ENCODE measurements around the gene KPNB1.

DNA sequence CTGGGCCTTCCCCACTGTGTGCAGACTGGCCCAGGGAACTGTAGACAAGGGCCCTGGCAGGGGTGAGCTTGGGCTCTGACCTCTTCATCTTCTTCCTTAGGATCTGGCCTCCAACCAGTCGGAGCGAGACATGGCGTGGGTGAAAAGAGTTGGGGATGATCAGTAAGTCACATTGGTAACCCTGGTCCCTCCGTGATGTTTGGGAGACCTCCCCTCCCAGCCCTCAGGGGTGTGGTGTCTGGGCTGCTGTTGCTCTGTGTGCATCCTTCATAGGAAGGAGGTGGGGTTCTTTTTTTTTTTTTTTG is 49.8 kb downstream of the KPNB1 start:
- TF ChIP-seq POLR2A (IDR thresholded peaks at IDR 0.05; ENCODE audit: control extremely low read depth in 1 of 2, low read depth in 2 of 2, low read length in 2 of 2) (no peak), POLR2AphosphoS5 (IDR thresholded peaks at IDR 0.05; ENCODE audit: low read depth, low read length) (no peak), EZH2 (IDR thresholded peaks at IDR 0.05; ENCODE audit: low read depth, low read length, severe bottlenecking) (no peak), GTF2F1 (IDR thresholded peaks at IDR 0.05; ENCODE audit: borderline replicate concordance, low read depth, low read length) (no peak), MAFK (IDR thresholded peaks at IDR 0.05; ENCODE audit: low read depth, low read length) (no peak), GABPA (IDR thresholded peaks at IDR 0.05; ENCODE audit: borderline replicate concordance, insufficient read depth, low read length) (no peak), JUN (IDR thresholded peaks at IDR 0.05; ENCODE audit: low read depth, low read length) (no peak), CREB1 (IDR thresholded peaks at IDR 0.05) (no peak)
- TF ChIP-seq, protein P1, sequence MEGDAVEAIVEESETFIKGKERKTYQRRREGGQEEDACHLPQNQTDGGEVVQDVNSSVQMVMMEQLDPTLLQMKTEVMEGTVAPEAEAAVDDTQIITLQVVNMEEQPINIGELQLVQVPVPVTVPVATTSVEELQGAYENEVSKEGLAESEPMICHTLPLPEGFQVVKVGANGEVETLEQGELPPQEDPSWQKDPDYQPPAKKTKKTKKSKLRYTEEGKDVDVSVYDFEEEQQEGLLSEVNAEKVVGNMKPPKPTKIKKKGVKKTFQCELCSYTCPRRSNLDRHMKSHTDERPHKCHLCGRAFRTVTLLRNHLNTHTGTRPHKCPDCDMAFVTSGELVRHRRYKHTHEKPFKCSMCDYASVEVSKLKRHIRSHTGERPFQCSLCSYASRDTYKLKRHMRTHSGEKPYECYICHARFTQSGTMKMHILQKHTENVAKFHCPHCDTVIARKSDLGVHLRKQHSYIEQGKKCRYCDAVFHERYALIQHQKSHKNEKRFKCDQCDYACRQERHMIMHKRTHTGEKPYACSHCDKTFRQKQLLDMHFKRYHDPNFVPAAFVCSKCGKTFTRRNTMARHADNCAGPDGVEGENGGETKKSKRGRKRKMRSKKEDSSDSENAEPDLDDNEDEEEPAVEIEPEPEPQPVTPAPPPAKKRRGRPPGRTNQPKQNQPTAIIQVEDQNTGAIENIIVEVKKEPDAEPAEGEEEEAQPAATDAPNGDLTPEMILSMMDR (IDR thresholded peaks at IDR 0.05; ENCODE audit: control extremely low read depth in 1 of 3, insufficient read depth in 1 of 3, low read depth in 1 of 3, low read length in 3 of 3): no peak
- TF ChIP-seq, protein P2, sequence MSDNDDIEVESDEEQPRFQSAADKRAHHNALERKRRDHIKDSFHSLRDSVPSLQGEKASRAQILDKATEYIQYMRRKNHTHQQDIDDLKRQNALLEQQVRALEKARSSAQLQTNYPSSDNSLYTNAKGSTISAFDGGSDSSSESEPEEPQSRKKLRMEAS (IDR thresholded peaks at IDR 0.05): no peak
- TF ChIP-seq, protein P3, sequence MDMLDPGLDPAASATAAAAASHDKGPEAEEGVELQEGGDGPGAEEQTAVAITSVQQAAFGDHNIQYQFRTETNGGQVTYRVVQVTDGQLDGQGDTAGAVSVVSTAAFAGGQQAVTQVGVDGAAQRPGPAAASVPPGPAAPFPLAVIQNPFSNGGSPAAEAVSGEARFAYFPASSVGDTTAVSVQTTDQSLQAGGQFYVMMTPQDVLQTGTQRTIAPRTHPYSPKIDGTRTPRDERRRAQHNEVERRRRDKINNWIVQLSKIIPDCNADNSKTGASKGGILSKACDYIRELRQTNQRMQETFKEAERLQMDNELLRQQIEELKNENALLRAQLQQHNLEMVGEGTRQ (IDR thresholded peaks at IDR 0.05; ENCODE audit: low read length): no peak
